BJ (cell line): Measurements from ENCODE around the gene RNF227. TPM values are rescaled to one million over a fixed set of nuclear protein-coding genes. Genes with fewer than 3 reads are reported as not detected.

Experiments used
- CTCF ChIA-PET: fragments of 350-600 bp; formaldehyde crosslinking; extraction: SDS; loops from one replicate; lab custom pipeline; 2021; ENCODE audit warnings: antibody characterized with exemption, inconsistent platforms; lab: Yijun Ruan, JAX
- POLR2A ChIA-PET: fragments of 300-600 bp; sonication (Branson Sonifier 250); formaldehyde crosslinking; extraction: SDS; loops from one replicate; lab custom pipeline; 2021; ENCODE audit warnings: antibody characterized with exemption; lab: Charles Lee
- DNase-seq: peaks from one replicate; pipeline ENCODE4 v3.0.0-alpha.2; 2011; ENCODE audit warnings: low read depth
- H3K27me3 ChIP-seq: 2 replicates; pipeline ENCODE4 v1.6.0; 2011; ENCODE audit warnings: low read length; ENCODE audit not compliant: control insufficient read depth, insufficient read depth
- H3K36me3 ChIP-seq: 2 replicates; pipeline ENCODE4 v1.5.1; 2011; ENCODE audit warnings: low read length; ENCODE audit not compliant: control insufficient read depth, insufficient read depth
- H3K4me3 ChIP-seq: 2 replicates; pipeline ENCODE4 v1.5.1; 2011; ENCODE audit warnings: low read depth, mild to moderate bottlenecking, control low read depth, low read length
- CTCF ChIP-seq: IDR thresholded peaks from 2 replicates; pipeline ENCODE4 v1.5.1; 2011; ENCODE audit warnings: low read depth, mild to moderate bottlenecking, control low read depth, inconsistent platforms, low read length, moderate library complexity; ENCODE audit not compliant: insufficient read depth
- polyA plus RNA-seq: library from polyadenylated mRNA; depleted of rRNA; stranded (reverse); fragments of >200 nt; gene quantifications from 2 replicates; pipeline ENCODE4 v1.2.3, GENCODE V29; 2011

Gene RNF227
- polyA plus RNA-seq, 1 experiment = 2.2 TPM

GRCh38 chr17:7930841-7931631, 14.9 kb upstream of the RNF227 start:
- H3K27me3 ChIP-seq = no peaks in the 10 kb centered on the region
- no peaks in the 10 kb centered on the region; the same call in none of the 2 replicates for H3K36me3 ChIP-seq
- no peak for TF ChIP-seq CTCF
- POLR2A ChIA-PET = interaction anchor here (1.0 kb wide), 1 partner anchor 42 kb away, joined by 5 read pairs; no protein-coding TSS in a partner anchor
- H3K4me3 ChIP-seq = peak overlapping the region; percentile 68
- CTCF ChIA-PET = interaction anchor here (0.6 to 4.9 kb wide), 10 partner anchors 9 to 188 kb away, joined by 3 to 46 read pairs (median 3); no protein-coding TSS in a partner anchor
- DNase-seq = no peak

GRCh38 chr17:7929158-7930023, 13.3 kb upstream of the RNF227 start, which contains the start of gene KCNAB3:
Gene KCNAB3 (minus strand): TSS chr17:7929856. CDS start chr17:7929435, 421 bp downstream.
- H3K36me3 ChIP-seq = no peaks in the 10 kb centered on the region; the same call in 1 of the 2 replicates
- H3K4me3 ChIP-seq = peak within 1 kb of the TSS; percentile 51
- H3K27me3 ChIP-seq = no peaks in the 10 kb centered on the region
- ChIA-PET CTCF (interaction anchor here (0.6 to 1.2 kb wide), 3 partner anchors 13 to 60 kb away, joined by 3 read pairs; partner anchors contain the start of gene RNF227), POLR2A (no interaction called here)
- no peak for DNase-seq
- TF ChIP-seq CTCF = no peak

- ChIA-PET CTCF (no interaction called here), POLR2A (no interaction called here)
These were observed 11.5 kb upstream of the RNF227 start for GRCh38 chr17:7927596-7927995.

GRCh38 chr17:7922845-7923628, 6.9 kb upstream of the RNF227 start:
- CTCF ChIA-PET = interaction anchor here (1.0 to 4.0 kb wide), 2 partner anchors 10 to 66 kb away, joined by 3 to 15 read pairs; no protein-coding TSS in a partner anchor
- DNase-seq = no peak
- no peaks in the 10 kb centered on the region for H3K36me3 ChIP-seq
- peak overlapping the region; percentile 47 for H3K4me3 ChIP-seq
- POLR2A ChIA-PET = no interaction called here
- no peaks in the 10 kb centered on the region for H3K27me3 ChIP-seq
- no peak for TF ChIP-seq CTCF

More at GRCh38 chr17:7927596-7927995, 11.5 kb upstream of the RNF227 start:
- Histone ChIP-seq H3K27me3 (no peaks in the 10 kb centered on the region), H3K4me3 (no peak overlapping the region), H3K36me3 (no peaks in the 10 kb centered on the region; the same call in 1 of the 2 replicates)
- no peak for DNase-seq
- TF ChIP-seq CTCF = no peak
